GM12878 (cell line): ENCODE data around the gene STK10. TPM values are rescaled to one million over a fixed set of nuclear protein-coding genes. Genes with fewer than 3 reads are reported as not detected.

Experiments
- BHLHE40 ChIP-seq, 2 experiments: fragments of 450-650 bp in 1 of 2; IDR thresholded peaks; 2 replicates each; pipeline ENCODE4 v1.6.1; 2011 to 2017; ENCODE audit warnings: low read depth in 2 of 2, borderline replicate concordance in 1 of 2, improper control_type of control experiment in 1 of 2, low read length in 1 of 2, mild to moderate bottlenecking in 1 of 2
- CHD2 ChIP-seq: IDR thresholded peaks from 2 replicates; pipeline ENCODE4 v1.6.1; 2011; ENCODE audit warnings: low read depth, low read length, improper control_type of control experiment, borderline replicate concordance
- EZH2 ChIP-seq: IDR thresholded peaks from 2 replicates; pipeline ENCODE4 v1.6.1; 2012; ENCODE audit warnings: low read depth, mild to moderate bottlenecking, control low read depth, inconsistent platforms, low read length, borderline replicate concordance; ENCODE audit not compliant: control insufficient read depth
- GABPA ChIP-seq: IDR thresholded peaks from 2 replicates; pipeline ENCODE4 v1.6.1; 2014; ENCODE audit warnings: antibody characterized with exemption, low read depth, mild to moderate bottlenecking, inconsistent platforms
- HDAC6 ChIP-seq: fragments of 200-600 bp; sonication (generic); IDR thresholded peaks from one replicate; pipeline ENCODE4 v1.8.0; 2017; ENCODE audit warnings: antibody characterized with exemption; ENCODE audit not compliant: unreplicated experiment
- IKZF1 ChIP-seq: fragments of 450-650 bp; conservative IDR thresholded peaks from 2 replicates; pipeline ENCODE4 v1.6.1; 2017; ENCODE audit warnings: antibody characterized with exemption, mild to moderate bottlenecking
- KDM1A ChIP-seq: fragments of 200-600 bp; sonication (generic); IDR thresholded peaks from 2 replicates; pipeline ENCODE4 v1.6.1; 2016; ENCODE audit warnings: borderline replicate concordance
- KLF5 ChIP-seq: fragments of 450-650 bp; IDR thresholded peaks from 2 replicates; pipeline ENCODE4 v1.6.1; 2014; ENCODE audit warnings: mild to moderate bottlenecking; ENCODE audit not compliant: partially characterized antibody
- MXI1 ChIP-seq: fragments of 150-350 bp; IDR thresholded peaks from 2 replicates; pipeline ENCODE4 v1.6.1; 2011; ENCODE audit warnings: low read depth, mild to moderate bottlenecking, inconsistent platforms, low read length, improper control_type of control experiment
- POLR2AphosphoS5 ChIP-seq: IDR thresholded peaks from 2 replicates; pipeline ENCODE4 v1.6.1; 2011; ENCODE audit warnings: mild to moderate bottlenecking, low read length, inconsistent platforms
- POU2F2 ChIP-seq: IDR thresholded peaks from 3 replicates; pipeline ENCODE4 v1.6.1; 2011; ENCODE audit warnings: low read depth, mild to moderate bottlenecking, low read length, borderline replicate concordance
- SIN3A ChIP-seq: IDR thresholded peaks from 2 replicates; pipeline ENCODE4 v1.6.1; 2012; ENCODE audit warnings: low read depth, low read length, improper control_type of control experiment
- ZNF217 ChIP-seq: fragments of 450-650 bp; IDR thresholded peaks from 2 replicates; pipeline ENCODE4 v1.6.1; 2017; ENCODE audit warnings: antibody characterized with exemption, mild to moderate bottlenecking
- ZNF622 ChIP-seq: fragments of 450-650 bp; IDR thresholded peaks from 2 replicates; pipeline ENCODE4 v1.6.1; 2017; ENCODE audit warnings: mild to moderate bottlenecking, inconsistent platforms
- ZZZ3 ChIP-seq: IDR thresholded peaks from 2 replicates; pipeline ENCODE4 v1.6.1; 2011; ENCODE audit warnings: low read depth; ENCODE audit not compliant: control insufficient read depth, insufficient read length
- polyA plus RNA-seq, 11 experiments: library from polyadenylated mRNA; depleted of rRNA in 4 of 11; unstranded in 6 of 11; stranded (reverse) in 5 of 11; fragments of >200 nt; fragmentation: Nextera tagmentation in 4 of 11; fragmentation: Illumina TruSeq in 1 of 11; extraction: Ambion mirVana in 4 of 11; extraction: Trizol in 1 of 11; gene quantifications; 1 replicate in 1 of 11; 2 replicates in 10 of 11; pipeline versions ENCODE4 v1.2.1 to v1.2.3, GENCODE V29; 2011 to 2016; ENCODE audit warnings: inconsistent platforms in 2 of 11, missing spikeins in 2 of 11, low read depth in 1 of 11
- total RNA-seq, 4 experiments: library from RNA; depleted of rRNA in 3 of 4; stranded (reverse); fragments of >200 nt in 3 of 4; fragmentation: Illumina TruSeq in 1 of 4; extraction: Trizol in 1 of 4; gene quantifications; 2 replicates each; pipeline versions ENCODE4 v1.2.1 to v1.2.3, GENCODE V29; 2013 to 2021
- TF ChIP-seq, protein P1 (sequence below): fragments of 450-650 bp; IDR thresholded peaks from 2 replicates; pipeline ENCODE4 v1.6.1; 2017; ENCODE audit warnings: borderline replicate concordance
- TF ChIP-seq, protein P2 (sequence below): fragments of 450-650 bp; IDR thresholded peaks from 2 replicates; pipeline ENCODE4 v1.6.1; 2017; ENCODE audit warnings: antibody characterized with exemption, mild to moderate bottlenecking, moderate library complexity
- TF ChIP-seq, protein P3 (sequence below): IDR thresholded peaks from 2 replicates; pipeline ENCODE4 v1.6.1; 2012; ENCODE audit warnings: improper control_type of control experiment, low read depth, low read length; ENCODE audit not compliant: insufficient replicate concordance
- TF ChIP-seq, protein P4 (sequence below): fragments of 450-650 bp; IDR thresholded peaks from 2 replicates; pipeline ENCODE4 v1.6.1; 2016; ENCODE audit warnings: mild to moderate bottlenecking

STK10 gene
- total and polyA plus RNA-seq, 10 of the 15 experiments (the other 5 are each of a cell fraction or from before 2014, with no cell fraction given): 14.2 to 96.4 (median 50.6) TPM

DNA sequence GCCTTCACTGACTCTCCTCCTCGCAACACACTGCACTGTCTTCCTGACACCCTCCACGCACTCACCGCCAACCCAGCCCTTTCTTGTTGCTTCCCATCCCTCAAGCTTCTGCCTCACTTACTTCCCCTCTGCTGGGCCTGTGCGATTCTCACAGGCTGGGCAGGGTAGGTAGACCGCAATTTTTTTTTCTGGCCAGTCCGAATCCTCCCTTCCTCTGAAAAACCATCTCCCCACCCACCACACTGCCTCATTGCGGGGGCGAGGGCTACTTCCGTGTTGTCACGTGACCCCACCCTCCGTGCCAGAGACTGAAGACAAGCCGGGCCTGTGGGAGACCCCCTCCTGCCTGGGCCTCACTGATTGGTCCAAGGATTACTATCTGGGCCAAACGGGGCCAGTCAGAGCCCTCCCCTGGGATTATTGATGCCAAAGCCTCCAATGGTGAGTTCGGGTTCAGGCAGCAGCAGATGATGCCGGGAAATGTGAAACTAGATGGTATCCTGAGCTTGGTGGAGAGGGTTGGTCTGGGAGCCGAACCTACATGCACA lies 73.1 kb downstream of the STK10 start (continued):
- TF ChIP-seq, protein P1, sequence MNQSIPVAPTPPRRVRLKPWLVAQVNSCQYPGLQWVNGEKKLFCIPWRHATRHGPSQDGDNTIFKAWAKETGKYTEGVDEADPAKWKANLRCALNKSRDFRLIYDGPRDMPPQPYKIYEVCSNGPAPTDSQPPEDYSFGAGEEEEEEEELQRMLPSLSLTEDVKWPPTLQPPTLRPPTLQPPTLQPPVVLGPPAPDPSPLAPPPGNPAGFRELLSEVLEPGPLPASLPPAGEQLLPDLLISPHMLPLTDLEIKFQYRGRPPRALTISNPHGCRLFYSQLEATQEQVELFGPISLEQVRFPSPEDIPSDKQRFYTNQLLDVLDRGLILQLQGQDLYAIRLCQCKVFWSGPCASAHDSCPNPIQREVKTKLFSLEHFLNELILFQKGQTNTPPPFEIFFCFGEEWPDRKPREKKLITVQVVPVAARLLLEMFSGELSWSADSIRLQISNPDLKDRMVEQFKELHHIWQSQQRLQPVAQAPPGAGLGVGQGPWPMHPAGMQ: 0 out of 2 replicates have a peak, but pooled peaks have one; percentile 12
- TF ChIP-seq, protein P2, sequence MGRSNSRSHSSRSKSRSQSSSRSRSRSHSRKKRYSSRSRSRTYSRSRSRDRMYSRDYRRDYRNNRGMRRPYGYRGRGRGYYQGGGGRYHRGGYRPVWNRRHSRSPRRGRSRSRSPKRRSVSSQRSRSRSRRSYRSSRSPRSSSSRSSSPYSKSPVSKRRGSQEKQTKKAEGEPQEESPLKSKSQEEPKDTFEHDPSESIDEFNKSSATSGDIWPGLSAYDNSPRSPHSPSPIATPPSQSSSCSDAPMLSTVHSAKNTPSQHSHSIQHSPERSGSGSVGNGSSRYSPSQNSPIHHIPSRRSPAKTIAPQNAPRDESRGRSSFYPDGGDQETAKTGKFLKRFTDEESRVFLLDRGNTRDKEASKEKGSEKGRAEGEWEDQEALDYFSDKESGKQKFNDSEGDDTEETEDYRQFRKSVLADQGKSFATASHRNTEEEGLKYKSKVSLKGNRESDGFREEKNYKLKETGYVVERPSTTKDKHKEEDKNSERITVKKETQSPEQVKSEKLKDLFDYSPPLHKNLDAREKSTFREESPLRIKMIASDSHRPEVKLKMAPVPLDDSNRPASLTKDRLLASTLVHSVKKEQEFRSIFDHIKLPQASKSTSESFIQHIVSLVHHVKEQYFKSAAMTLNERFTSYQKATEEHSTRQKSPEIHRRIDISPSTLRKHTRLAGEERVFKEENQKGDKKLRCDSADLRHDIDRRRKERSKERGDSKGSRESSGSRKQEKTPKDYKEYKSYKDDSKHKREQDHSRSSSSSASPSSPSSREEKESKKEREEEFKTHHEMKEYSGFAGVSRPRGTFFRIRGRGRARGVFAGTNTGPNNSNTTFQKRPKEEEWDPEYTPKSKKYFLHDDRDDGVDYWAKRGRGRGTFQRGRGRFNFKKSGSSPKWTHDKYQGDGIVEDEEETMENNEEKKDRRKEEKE: no peak
- TF ChIP-seq MXI1 (peak; percentile 60), HDAC6 (no peak), EZH2 (no peak), POU2F2 (peak; percentile 73; the same call in 1 of the 3 replicates), IKZF1 (peak; percentile 94), KDM1A (no peak), CHD2 (0 out of 2 replicates have a peak, but pooled peaks have one; percentile 16), ZZZ3 (no peak), ZNF622 (no peak), ZNF217 (peak; percentile 45; the same call in 1 of the 2 replicates), SIN3A (no peak; the same call in 1 of the 2 replicates), GABPA (peak; percentile 69; the same call in 1 of the 2 replicates), POLR2AphosphoS5 (peak; percentile 93), BHLHE40 (IDR thresholded peaks at IDR 0.05; ENCODE audit: borderline replicate concordance in 1 of 2, low read depth in 2 of 2, low read length in 1 of 2) (peak; percentile 93 to 97), KLF5 (no peak)
- TF ChIP-seq, protein P3, sequence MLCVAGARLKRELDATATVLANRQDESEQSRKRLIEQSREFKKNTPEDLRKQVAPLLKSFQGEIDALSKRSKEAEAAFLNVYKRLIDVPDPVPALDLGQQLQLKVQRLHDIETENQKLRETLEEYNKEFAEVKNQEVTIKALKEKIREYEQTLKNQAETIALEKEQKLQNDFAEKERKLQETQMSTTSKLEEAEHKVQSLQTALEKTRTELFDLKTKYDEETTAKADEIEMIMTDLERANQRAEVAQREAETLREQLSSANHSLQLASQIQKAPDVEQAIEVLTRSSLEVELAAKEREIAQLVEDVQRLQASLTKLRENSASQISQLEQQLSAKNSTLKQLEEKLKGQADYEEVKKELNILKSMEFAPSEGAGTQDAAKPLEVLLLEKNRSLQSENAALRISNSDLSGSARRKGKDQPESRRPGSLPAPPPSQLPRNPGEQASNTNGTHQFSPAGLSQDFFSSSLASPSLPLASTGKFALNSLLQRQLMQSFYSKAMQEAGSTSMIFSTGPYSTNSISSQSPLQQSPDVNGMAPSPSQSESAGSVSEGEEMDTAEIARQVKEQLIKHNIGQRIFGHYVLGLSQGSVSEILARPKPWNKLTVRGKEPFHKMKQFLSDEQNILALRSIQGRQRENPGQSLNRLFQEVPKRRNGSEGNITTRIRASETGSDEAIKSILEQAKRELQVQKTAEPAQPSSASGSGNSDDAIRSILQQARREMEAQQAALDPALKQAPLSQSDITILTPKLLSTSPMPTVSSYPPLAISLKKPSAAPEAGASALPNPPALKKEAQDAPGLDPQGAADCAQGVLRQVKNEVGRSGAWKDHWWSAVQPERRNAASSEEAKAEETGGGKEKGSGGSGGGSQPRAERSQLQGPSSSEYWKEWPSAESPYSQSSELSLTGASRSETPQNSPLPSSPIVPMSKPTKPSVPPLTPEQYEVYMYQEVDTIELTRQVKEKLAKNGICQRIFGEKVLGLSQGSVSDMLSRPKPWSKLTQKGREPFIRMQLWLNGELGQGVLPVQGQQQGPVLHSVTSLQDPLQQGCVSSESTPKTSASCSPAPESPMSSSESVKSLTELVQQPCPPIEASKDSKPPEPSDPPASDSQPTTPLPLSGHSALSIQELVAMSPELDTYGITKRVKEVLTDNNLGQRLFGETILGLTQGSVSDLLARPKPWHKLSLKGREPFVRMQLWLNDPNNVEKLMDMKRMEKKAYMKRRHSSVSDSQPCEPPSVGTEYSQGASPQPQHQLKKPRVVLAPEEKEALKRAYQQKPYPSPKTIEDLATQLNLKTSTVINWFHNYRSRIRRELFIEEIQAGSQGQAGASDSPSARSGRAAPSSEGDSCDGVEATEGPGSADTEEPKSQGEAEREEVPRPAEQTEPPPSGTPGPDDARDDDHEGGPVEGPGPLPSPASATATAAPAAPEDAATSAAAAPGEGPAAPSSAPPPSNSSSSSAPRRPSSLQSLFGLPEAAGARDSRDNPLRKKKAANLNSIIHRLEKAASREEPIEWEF: no peak
- TF ChIP-seq, protein P4, sequence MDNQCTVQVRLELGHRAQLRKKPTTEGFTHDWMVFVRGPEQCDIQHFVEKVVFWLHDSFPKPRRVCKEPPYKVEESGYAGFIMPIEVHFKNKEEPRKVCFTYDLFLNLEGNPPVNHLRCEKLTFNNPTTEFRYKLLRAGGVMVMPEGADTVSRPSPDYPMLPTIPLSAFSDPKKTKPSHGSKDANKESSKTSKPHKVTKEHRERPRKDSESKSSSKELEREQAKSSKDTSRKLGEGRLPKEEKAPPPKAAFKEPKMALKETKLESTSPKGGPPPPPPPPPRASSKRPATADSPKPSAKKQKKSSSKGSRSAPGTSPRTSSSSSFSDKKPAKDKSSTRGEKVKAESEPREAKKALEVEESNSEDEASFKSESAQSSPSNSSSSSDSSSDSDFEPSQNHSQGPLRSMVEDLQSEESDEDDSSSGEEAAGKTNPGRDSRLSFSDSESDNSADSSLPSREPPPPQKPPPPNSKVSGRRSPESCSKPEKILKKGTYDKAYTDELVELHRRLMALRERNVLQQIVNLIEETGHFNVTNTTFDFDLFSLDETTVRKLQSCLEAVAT: peak; percentile 93
